Measurements from ENCODE around the gene PTCHD1.

PTCHD1 gene

DNA sequence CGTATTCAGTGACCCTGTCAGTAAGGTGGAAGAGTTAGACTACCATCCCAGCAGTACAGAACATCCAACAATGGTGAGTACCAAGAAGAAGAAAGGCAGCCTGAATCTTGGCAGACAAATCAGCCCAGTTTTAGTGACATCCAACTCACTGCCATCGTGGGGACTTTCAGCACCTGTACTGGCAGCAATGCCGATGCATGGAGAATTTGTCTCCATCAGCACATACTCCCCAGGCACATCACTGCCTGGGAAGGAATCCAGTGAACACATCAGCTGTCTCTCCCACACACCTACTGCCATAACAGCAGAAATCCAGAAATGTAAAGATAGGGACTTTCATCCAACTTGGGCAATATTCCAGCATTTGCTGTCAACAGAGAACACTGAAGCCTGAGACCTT lies 29.8 kb downstream of the PTCHD1 start:
- DNase-seq: no peak

DNA sequence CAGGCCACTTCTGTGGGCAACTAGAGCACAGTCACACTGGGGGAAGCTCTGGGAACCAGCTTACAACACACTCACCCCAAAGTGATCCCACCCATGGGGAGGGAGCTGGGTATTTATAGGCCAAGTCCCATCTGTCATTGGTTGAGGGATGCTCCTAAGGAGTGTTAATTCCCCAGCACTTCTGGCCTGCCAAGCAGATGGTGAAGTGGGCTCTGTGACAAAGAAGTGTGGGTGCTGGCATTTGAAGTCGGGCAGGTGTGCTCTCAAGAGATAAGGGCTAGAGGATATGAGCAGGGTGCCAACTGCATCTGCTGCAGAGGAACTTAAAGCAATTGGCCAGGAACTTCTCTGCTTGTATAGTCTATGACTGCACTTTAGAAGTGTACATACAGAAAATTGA lies 30.9 kb downstream of the PTCHD1 start:
- no peak for DNase-seq

DNA sequence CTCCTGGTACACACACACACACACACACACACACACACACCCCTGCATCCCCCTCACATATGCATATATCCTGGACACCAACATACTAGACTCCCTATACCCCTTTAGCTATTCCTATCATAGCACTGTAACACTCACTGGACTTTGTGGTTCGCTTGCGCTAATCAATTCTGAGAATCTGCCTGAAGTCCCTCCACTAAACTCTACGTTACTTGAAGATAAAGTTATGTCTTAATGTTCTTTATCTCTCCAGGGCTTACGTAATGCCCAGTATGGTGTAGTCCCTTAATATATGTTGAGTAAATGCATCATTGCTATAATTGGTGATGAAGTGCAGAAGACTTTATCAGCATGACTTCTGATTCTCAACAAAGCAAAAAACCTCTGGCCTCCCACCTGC lies 32.3 kb downstream of the PTCHD1 start:
- DNase-seq: no peak

DNA sequence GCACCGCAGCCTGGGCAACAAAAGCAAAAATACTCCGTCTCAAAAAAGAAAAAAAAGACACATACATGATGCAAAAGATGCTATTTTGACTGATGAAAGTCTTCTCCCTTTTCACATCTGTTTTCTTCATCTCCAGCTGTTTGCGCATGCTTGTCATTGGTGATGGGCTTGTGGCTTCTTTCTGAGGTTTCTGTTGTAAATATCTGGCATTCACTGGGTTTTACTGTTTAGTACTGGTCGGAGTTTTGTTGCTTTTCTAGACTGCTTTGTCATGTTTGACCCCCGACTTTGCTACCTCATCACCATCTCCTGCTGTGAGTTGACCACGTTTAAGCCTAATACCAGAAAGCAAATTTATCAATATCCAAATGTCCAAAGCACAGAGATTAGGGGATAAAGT lies 34.4 kb downstream of the PTCHD1 start:
- DNase-seq: no peak

DNA sequence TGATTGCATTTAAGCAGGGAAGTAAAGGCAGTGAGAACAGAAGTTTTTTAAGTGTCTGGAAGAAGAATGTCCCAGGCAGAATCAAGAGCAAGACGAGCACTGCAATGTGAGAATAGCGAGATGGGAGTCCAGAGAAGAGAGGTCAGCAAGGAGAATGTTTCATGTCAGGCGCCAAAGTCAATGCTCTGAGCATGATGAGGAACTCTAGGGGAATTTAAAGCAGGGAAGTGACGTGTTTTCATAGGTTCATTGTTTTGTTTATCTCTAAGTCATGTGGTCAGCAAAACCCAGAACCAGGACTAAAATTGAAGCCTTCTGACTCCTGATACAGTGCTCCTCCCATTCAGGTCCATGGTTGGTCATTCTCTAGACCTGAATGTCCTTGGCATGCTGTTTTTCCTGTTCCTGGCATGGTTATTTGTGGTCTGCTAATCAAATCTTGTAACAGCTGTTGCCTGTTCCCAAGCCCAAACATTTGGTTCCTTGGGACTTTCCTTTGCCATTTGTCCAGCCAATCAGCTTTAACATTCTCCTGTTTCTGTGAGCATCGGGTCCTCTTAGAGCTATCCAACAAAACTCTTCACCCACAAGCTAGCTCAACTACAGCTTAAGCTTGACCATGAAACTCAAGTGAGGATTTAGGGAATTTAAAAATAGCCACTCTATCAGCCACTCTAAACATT lies 37.7 kb downstream of the PTCHD1 start:
- DNase-seq: no peak

DNA sequence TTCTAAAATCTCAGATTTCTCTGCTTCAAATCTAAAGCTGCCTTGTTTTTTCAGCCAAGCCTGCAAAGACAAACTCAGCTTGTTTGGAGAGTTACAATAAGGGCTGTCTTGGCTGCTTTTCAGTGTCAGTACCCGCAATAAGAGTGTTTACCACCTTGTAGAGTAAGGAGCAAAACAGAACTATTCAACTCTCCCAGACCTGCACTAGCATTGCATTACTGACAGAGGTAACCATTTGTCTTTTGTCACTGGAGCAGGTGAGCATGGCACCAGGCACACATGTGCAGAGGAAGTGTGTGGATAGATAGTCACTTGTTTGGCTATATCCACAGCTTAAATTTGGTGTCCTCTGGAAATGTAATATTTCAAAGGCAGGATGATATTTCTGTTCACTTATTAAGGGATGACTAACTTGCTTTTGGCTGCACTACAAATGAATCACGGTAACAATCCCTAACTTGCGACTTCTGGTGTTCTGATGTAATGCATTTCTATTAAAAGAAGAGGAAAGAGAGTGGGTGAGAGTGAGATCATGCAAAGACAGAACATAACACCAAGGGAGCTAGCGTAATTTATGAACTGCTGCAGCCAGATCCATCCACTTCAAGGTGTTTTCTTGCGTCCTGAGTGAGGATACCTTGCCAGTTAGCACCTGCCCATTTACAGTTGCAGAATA lies 38.6 kb downstream of the PTCHD1 start:
- no peak for DNase-seq

DNA sequence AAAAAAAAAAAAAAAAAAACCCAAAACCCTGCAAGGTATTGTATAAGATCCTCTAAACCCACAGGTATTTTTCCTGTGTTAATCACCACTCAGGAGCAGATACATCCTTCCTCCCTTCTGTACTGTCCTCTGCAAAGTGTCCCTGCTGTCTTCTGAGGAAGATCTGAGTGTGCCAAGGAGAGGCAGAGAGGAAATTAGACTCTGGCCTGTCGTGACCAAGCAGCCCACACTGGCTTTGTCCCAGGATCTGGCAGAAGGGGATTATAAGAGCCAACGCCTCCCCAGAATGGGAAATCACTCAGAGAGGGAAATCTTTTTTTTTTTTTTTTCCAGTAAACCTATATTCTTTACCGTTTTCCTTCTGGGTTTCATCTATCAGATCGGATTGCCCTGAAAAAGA lies 39.6 kb downstream of the PTCHD1 start:
- no peak for DNase-seq

DNA sequence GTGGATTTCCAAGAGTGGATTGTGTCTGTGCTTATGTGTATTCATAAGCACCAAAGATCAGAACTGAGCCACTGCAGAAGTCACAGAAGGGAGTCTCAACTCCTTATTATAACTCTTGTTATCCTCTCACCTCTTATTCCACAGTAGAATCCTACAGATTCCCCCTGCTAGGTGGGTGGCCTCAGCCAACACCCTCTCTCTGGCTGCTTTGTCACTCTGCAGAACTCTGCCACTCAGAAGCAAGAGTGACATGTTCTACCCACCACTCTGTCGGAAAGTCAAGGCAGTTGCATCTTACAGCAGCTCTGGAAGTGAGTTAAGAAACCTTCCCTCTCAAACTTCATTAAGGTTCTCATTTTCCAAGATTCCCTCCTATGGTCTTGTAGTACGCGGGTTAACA lies 41.9 kb downstream of the PTCHD1 start:
- DNase-seq: no peak

DNA sequence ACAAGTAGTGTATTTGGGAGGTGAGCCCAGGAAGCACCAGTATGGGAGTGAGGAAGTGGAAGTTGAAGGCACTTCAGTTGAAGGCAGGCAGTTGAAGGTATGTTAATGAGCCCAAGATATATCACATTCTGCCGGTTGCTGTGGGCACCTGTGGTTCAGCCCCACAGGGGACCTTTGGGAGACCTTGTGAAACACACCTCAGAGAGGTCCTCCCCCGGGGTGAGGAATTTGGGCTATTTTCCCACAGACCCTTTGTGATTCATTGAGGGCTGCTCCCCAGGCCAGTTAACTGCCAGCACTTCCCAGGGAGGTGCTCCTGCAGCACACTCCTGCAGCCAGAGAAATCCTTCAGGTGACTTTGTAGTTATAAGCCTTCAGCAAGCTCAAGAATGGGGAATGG lies 45.9 kb downstream of the PTCHD1 start:
- DNase-seq: no peak

DNA sequence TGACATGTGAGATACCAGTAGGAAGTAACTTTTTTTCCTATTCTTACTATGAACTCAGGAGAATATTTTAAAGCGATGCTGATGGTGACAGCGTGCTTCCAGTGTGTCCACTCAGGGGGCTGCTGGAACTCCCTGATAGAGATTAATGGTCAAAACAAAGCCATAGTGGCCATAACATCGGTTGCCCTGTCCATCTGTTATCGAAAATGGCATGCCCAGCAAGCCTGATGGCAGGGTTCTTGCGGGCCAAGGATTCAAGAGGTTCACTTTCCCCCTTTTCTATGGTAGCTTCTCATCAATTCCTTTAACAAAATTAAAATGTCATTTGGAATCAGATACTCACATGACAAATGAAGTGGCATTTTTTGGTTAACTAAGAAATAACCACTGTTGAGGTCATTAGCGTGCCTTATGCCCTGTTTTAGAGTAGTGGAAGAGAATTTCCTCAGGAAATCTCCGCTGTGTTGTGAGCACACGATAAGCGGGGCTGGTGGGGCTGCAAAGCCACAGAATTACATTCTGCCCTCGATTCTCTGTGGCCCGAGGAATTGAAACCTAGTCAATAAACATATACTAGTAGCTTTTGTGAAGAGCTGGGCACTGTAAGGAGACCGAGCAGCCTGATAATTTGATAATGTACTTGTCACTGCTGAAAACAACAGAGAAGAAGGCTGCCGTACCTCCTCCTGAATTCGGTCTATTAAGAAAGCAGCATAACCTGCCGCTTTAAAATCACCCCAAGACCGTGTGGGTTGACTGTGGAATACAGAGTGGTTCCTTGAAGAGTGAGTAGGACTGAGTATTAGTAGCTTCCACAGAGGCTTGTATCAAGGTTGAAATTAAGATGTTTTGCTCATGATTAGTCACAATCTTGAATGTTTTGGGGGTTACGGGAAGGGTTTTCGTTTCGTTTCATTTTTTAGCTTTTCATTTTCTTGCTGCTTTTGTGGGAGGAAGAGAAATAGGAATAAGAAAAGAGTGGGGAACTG lies 46.7 kb downstream of the PTCHD1 start:
- DNase-seq: no peak

DNA sequence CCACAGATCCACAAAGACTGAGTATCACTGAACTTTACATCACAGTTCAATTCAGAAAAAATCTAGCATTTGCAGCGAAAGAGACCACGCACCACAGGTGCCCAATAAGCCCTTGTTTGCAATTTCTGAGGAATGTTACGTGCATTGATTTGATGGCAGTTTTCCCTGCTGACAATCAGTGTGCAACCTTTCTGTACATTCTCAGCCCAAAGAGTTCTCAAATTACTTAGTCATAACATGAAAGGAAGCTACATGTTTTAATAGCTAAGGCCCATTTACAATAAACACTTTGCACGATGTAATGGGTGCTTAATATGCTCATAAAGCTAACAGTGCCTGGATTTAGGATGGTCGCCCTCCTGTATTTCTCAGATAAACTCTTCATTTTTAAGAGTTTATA lies 47.9 kb downstream of the PTCHD1 start:
- no peak for DNase-seq

DNA sequence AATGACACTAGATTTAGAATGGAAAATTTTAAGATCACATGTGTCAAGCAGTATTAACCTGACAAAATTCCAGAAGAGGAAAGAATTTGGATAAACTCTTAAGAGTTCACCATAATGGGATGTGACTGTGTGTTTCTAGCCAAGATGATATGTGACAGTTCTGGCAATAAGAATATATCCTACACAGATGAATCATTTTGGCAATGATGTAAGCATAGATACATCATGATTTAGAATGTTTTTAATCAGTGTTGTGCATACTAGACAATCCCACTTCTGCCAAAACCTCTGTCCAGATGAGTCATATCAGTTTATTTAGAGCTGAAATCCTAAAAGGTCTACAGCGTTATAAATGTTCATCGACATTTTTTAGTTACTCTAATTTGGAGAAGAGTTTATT lies 48.8 kb downstream of the PTCHD1 start:
- DNase-seq: no peak

DNA sequence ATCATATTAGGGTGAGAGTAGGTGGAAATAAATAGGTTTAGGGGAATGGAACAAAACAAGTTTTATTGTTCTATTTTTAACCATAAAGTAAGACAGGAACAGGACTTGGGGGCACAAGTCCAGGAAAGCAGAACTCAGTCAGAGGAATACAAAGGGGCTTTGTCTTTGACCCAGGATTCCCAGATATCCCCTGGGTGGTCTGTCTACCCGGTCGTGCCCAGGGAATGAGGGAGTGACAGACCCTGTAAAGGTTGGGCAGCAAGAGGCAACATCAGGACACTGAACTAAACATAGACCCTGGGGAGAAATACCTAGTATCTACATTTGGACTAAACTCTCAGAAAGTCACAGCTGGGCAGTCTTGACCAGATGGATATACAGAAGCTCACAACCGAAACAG lies 50.6 kb downstream of the PTCHD1 start:
- no peak for DNase-seq

DNA sequence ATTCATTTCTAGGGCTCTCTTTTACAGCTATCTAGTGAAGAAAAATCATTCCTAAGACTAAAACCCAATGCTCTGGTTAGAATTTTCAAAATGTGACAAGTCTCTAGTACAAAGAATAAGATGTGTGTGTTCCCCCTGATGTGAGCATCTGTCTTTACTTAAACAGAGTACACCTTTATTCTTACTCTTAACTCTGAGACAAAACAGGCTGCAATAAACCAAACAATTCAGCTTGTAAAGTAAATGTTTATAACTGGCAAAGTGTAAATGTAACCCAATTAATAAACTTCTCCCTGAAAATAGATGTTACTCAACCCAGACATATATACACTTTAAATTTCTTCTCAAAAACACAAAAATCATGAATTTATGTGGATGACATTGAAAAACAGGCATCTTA lies 51.6 kb downstream of the PTCHD1 start:
- DNase-seq: no peak

DNA sequence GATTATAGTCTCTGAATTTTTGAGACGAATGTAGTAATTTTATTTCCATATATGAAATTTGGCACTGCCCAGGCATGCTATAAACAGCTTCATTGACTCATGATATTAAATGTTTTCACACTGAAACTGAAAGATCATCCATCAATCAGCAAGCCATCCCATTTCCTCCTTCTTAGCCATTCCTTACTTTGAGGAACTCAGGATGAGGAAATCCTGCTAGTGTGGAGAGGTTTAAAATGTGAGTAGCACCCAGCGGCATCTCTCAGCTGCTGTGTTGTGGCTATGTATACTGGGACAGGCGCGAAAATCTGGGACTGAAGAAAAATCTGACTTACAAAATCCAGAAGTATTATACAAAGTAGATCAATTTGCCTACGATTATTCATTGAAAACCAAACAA lies 52.1 kb downstream of the PTCHD1 start:
- DNase-seq: no peak

DNA sequence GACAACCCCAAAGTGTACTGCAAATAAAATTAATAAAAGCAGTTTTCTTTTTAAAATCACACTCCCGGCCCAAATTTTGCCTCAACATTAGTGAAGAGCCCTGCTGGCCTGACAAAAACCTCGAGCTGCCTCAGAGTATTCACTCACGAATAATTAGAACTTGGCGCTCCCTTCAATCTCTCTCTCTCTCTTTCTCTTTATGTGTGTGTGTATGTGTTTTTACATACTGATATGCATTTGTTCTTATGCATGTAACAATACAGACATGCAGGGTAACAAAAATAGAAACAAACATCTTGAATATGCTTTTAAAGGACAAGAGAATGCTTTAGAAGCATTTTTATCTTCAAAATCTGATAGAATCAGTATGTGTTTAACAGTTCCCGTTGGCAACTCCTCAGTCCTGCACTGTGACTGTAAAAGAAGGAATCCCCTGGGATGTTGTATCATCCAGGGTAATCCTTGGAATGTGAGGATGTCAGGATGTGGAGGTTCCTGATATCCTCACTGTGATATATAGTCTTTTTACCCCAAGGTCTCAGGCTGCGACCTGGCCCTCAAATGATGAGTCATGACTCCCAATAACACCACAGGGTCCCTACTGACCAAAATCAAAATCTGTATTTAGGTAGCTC lies 53.0 kb downstream of the PTCHD1 start:
- DNase-seq: no peak

DNA sequence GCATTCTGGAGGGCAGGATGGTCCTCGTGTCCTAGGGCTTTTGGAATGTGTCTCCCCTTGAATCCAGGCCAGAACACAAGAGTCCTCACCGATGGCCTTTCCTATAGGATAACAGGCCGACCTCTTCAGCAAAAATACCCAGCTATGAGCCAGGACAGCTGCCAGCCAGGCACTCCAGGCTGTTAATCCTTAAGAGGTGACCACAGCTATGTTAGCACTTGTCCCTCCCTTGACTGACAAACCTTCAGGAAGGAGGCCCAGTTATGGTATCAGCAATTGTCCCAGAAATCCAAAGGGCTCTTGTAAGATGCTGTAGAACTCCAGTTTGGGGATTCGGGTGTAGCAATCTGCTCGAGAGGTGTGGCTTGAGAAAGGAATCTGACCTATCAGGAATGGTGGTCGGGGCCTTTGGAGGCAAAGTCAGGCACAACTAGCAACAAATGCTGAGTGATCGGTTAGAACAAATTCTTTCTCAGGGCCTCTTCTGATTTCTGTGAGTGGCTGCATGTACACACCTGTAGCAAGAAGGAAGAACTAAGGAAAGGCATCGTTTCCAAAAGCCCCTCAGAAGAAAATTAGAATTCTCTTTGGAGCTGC lies 54.6 kb downstream of the PTCHD1 start:
- no peak for DNase-seq

DNA sequence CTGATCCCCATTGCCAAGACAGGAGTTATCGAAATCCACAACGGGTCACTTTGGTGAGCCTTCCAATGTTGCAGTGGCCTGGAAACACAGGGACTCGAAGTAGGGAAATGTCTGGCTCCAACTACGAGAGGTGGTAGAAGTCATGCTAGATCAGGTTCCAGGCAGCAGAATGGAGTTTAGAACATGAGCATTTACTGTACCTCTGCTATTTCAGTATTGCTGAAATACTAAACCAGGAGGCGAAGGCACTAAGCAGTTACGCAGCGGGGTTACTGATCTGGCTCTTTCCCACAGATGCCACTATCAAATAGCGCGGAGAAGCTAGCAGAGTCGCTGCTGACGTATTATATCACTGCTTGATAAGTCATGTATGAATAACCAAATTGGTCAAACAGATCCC lies 56.3 kb downstream of the PTCHD1 start:
- DNase-seq: no peak

DNA sequence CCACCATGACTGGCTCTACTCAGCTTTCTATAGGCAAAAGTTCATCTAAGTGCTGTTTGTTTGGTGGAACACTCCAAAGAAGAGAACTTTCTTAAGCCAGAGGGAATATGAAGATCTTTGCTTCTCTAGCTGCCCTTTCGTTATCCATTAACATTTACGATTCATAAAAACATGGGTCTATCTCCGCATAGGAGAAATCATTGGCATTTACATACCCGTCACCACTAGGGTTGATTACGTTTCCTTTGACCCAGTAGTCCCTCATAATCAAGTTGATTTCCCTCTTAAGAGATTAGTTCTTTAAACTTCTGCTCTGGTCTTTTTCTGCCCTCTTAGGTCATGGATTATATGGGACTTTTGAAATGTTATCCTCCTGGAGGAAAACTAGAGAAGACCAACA lies 57.5 kb downstream of the PTCHD1 start:
- DNase-seq: no peak

DNA sequence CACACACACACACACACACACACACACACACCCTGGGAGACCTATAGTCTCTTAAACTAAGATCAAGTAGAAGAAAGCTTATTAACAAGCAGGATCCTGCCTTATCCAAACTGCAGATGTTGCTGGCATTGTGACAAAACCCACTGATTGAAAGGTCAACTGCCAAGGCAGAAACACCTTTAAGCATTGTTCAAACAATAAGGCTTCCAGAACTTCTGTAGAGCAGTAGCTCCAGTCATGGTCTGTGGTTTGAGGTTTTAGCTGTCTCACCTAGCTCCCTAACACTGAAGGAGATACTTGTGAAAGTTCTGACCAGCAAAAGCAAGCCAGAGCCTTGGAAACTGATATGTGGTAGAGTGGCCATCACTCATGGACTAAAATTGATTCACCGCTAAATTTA lies 59.8 kb downstream of the PTCHD1 start:
- no peak for DNase-seq

DNA sequence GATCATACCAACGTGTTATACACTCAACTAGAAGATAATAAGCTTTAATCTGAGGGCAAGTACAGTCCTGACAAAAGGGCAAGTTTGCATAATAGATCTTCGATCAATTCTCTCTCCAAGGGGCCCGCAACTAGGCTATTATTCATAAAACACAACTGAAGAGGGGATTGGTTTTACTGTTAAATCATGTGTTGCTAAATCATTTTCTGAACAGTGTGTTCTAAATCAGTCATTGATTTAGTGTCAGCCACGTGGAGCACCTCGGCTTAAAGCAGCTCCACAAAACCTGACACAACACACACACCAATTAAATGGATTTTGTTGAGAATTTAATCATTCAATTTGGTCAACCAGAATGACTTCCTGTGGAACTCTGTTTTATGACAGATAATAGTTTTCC lies 61.6 kb downstream of the PTCHD1 start:
- DNase-seq: no peak

DNA sequence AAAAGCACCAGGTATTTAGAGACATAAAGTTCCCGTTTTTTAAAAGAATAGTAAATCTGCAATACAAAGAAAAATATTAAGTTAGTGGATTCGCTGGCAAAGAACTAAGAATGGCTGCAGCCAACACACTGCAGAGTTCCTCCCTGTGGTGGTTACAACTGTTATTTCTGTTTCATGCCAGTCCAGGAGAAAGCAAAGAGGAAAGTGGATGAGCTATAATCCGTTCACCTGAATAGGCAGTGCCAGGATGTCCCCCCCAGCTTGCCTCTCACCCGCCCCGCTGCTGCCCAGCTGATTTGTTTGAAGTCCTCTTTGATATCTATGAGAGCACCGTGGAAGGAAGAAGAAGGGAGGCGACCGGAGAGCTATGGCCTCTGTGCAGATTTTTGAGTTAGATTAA lies 63.9 kb downstream of the PTCHD1 start:
- no peak for DNase-seq

DNA sequence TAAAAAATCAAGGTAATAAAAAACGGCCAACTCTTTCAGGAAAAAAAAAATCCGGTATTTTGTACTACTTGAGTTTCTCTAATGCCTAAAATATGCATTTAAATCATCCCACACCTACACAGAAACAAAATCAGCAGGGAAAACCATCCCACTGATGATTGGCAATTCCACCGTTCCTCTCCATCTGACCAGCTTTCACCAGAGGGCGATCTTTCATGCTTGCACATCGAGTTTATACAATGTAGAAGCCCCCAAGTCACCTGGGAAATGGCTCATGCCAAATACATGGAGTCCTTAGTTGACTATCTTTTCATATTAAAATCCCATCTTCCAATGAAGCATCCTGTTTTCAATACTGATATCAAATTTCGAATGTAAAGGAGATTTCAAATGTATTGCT lies 69.2 kb downstream of the PTCHD1 start:
- peak; percentile 0 for DNase-seq
